Stimulated activated CD8-positive, alpha-beta memory T cell treated with anti-CD3 and anti-CD28 coated beads, Interleukin-7, amount 100 ng/mL, for 48 hours (primary cell): ENCODE measurements around the gene LDLRAD4.
A peak's percentile ranks its signal among the peaks of the same experiment; 100 is the strongest.

Source experiments
- DNase-seq, 2 donors: peaks; one replicate each; pipeline ENCODE4 v3.0.0-alpha.2; 2020; ENCODE audit warnings: low read depth in 1 of 2; ENCODE audit errors: extremely low read depth in 1 of 2

LDLRAD4 gene

DNA sequence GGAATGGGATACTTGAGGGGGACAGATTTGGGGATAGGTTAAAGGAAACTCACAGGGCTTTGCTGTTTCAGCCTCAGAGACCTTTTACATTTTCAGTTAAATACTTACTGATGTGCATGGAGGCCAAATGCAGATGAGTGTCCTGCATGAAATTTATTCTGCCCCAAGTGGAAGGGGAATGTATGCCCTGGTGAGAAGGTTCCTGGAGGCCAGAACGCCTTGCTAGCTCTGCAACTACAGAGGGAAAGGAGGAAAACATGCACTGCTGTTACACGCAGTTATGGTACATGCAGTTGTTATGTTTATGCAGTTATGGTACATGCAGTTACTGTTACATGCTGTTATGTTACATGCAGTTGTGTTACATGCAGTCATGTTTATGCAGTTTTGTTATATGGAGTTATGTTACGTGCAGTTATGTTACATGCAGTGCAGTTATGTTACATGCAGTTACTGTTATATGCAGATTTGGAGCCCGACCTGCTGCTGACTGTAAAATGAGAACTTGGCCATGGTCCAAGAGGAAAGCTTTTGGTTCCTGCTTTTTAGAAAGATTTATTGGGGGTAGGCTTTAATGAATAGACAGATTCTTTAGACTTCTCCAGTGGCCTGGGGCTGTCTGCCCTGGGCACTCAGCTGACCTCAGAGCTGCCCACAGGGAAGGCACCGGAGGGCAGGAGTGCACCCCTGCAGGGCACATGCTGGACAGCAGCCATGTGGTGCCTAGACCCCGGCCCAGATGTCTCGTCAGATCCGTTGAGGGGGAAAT, 84.1 kb downstream of the LDLRAD4 start:
- no peak for DNase-seq

DNA sequence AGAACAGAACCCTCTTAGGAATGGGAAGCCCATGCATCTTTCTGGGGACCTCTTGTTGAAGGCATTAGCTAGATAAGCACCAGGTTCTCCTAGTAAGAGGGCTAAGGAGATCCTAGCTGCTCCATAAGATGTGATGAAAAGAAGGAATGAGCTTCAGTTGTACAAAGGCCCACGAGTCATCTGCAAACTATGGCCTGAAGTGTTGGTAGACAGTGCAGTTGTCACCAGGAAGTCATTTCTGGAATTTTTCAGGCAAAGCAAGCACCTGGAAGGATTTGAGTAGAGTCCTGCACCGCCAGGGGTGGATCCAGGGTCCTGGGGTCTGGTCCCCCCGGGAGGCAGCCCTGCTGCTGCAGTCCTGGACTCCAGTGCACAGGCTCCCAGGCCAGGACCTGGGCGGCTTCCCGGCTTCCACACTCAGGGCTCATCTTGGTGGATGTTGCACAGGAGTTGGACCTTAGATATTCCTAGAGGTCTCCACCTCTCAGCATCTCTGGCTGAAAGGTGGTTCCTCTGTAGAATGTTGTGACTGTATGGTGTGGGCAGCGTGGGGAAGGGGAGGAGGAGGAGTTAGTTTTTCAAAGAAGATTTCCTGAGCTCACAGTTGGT, 85.3 kb downstream of the LDLRAD4 start:
- no peak for DNase-seq

DNA sequence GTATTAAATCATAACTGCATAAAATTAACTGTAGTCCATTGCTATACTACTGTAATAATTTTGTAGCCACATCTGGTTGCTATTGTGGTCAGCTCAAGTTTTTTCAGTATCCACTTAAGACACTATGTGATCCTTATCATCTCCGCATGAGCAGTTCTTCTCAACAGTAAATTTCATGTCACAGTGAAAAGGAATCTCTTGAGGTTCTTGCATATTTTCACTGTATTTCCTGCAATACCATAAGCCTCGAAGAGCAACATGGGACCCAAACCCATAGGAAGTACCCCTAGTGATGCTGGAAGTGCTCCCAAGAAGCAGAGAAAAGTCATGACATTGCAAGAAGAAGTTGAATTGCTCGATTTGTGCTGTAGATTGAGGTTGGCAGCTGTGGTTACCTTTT, 86.7 kb downstream of the LDLRAD4 start:
- no peak for DNase-seq

DNA sequence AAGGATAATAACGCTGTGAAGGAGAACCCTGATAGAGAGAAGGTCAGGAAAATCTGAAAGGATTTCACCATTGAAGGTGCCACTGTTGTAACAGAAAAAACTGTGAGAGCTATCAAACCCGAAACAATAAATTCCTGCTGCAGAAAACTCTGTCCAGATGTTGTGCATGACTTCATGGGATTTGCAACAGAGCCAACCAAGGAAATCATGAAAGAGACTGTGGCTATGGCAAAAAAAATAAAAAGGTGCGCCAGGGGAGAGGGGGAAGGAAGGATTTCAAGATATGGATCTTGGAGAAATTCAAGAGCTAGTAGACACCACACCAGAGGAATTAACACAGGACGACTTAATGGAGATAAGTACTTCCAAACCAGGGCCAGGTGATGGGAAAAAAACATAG, 88.0 kb downstream of the LDLRAD4 start:
- no peak for DNase-seq

DNA sequence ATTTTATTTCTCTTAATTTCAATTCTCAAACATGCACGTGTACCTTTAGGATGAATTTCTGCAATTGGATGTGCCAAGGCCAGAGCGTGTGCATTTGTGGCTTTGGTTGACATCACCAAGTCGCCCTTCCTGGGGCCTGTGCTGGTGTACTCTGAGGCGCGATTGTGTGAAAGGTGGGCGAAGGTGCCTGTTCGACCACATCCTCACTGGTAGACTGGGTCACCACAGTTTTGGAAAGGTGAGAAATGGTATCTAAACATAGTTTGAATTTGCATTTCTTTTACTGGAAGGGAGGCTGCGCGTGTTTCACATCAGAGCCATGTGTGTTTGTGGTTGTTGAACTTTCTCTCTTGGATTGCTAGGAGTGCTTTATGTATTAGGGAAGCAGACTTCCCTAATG, 89.8 kb downstream of the LDLRAD4 start:
- peak in 1 of 2 donors; percentile 41 for DNase-seq

DNA sequence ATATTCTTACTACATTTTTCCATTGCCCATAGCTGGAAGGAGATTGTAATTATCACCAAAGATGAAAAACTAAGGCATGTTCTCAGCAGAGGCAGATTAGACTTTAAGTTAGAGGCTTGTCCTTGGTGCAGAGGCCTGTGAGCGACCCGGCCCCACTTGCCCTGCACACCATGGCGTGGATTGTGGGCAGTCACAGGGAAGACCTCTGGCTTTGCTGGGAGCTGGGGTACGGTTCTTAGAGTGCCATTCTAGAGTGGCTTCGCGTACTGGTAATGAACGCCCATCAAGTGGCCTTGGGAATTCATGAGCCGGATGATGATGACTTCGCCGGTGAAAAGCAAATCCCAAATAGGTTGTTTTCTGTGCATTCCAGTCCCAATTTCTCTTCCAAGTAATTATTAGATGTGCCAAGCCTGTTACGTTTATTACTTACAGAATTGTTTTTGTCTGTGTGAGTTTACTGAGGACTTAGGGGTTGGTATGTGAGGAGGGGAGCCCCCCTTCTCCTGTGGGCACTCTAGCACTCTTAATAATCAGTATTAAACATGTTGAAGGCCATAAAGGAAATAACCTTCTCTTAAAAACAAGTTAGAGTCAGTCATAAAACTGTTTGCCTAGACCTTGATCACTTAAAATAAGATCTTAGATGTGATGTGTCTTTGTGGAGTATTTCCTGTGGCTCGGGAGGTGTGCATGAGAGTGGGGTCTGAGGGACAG, 90.6 kb downstream of the LDLRAD4 start:
- no peak for DNase-seq

DNA sequence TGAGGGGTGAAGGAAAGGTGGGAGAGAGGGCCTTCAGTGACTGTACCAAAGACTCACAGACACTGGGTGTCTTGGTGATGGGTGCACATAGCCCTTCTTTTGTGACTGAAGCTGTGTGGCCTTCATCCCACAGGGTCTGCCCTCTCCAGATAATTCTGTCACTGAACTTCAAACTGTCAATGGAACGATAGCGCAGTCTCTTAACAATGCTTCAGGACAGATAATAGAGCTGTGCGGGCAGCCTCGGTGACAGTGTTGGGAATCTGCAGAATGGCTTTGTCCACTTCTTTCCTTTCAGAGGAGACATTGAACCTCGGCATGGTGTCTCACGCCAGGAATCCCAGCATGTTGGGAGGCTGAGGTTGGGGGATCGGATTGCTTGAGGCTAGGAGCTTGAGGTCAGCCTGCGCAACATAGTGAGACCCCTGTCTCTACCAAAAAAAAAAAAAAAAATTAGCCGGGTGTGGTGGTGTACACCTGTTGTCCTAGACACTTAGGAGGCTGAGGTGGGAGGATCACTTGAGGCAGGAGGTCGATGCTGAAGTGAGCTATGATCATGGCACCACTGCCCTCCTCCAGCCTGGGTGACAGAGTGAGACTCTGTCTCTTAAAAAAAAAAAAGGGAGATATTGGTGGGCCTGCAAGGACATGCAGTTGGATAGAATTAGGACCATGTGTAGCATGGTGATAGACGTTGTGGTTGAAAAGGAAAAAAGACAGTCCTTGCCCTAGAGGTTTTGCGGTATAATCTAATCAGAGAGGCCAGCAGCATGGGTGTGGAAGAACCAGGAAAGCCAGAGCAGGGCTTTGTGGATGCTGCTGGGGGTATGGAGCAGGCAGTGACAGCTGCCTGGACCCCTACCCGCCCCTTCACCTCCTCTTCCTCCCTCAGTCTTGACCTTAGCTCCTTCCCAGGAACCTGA, 91.4 kb downstream of the LDLRAD4 start:
- DNase-seq: no peak

DNA sequence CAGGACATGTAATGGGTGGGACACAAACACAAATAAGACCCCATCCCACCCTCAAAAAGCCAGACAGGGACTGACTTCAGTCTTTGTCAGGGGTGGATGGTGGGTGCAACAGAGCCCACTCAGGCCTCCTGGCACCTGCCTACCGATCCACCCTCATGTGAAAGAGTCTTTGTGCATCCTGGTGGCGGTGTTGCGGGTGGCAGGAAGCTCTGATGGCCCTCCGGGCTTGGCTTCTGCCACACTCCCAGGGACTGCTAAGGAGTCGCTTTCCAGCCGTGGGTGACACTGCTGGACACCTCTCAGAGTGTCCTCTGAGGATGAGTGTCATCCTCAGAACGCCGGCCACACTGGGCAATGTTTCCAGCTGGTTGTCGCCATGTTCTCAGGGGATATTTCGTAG, 92.6 kb downstream of the LDLRAD4 start:
- DNase-seq: no peak

DNA sequence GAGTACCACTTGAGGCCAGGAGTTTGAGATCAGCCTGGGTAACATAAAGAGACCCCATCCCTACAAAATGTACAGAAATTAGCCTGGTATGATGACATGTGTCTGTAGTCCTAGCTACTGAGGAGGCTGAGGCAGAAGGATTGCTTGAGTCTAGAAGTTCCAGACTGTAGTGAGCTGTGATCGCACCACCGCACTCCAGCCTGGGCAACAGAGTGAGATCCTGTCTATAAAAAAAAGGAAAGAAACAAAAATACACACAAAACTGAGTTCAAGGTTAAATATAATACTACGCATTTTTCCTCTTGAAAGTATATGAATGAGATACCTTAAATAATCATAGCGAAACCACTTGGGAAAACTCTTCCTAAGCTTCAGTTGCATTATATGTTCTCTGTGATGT, 94.0 kb downstream of the LDLRAD4 start:
- DNase-seq: no peak

DNA sequence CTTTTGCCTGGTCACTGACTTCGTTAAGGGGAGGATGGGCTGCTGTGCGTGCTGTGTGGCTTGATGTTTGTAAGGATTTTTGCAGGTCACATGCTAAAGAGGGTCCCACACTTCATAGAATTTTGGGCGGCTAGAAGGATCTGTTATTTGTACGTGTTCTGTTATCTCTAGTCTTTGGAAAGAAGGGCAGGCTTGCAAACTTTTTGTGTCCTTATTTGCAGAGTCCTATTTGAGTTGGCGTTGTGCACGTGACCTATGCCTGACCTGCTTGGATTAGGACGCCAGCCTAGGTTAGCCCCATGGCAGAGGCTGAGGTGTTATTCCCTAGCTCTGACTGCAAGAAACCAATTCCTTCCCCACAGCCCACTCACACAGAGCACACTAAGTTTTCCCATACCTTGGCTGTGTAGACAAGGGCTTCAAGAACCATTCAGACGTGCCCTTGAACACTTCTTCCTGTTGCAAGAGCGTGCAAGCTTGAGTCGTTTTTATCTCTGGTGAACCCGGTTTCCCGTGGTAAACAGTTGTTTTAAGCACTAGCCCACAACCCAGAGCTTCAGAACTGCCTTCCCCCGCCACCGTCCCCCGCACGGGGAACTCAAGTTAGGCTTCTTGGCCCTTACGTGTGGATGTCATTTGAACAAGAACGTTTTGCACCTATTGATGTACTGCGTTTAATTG, 94.6 kb downstream of the LDLRAD4 start:
- DNase-seq: no peak

DNA sequence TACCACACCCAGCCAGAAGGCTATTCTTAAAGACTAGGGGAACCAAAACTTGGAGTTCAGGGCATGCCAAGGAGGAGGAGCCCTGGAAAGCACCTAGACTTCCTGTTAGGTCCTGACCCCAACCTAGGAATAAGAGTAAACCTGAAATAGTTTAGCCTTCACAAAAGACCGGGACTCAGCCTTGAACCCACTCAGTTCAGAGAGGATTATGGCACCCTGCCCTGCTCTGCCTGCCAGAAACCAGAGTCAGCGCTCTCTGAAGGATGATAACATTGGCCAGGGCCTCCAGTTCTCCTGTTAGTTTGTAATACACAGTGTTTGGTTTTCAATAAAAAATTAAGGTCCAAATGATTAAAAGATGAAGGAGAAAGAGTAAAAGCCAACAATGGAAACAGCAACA, 96.4 kb downstream of the LDLRAD4 start:
- no peak for DNase-seq

DNA sequence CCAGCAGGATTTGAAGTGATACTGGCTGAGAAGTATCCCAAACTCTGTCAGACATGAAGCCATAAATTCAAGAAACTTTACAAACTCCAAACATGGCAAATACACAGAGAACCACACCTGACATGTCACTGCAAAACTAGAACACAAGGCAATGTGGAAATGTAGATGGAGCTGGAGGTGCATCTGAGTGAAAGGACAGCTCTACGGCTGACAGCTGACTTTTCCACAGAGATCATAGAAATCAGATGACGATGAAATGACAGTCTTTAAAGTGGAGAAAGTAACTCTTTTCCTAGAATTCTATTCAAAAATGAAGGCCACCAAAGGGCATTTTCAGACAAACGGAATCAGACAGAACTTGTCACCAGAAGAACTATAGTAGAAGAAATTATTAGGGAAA, 97.5 kb downstream of the LDLRAD4 start:
- no peak for DNase-seq

DNA sequence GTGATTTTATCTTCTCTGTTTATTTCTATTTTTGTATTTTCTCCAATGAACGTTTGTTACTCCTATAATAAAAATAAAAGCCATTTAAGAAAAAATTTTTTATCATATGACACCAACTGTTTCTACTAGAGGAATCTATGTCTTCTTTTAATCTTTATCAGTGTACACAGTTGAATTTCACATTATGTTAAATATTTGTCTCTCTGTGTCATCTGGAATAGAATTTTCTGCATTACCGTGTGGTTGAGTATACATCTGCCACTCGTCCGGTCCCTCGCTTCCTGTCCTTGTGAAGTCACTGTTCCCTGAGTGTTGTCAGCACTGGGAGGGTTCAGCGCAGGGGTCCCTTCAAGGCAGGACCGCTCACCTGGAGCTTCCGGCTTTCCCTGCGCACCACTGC, 99.2 kb downstream of the LDLRAD4 start:
- no peak for DNase-seq

DNA sequence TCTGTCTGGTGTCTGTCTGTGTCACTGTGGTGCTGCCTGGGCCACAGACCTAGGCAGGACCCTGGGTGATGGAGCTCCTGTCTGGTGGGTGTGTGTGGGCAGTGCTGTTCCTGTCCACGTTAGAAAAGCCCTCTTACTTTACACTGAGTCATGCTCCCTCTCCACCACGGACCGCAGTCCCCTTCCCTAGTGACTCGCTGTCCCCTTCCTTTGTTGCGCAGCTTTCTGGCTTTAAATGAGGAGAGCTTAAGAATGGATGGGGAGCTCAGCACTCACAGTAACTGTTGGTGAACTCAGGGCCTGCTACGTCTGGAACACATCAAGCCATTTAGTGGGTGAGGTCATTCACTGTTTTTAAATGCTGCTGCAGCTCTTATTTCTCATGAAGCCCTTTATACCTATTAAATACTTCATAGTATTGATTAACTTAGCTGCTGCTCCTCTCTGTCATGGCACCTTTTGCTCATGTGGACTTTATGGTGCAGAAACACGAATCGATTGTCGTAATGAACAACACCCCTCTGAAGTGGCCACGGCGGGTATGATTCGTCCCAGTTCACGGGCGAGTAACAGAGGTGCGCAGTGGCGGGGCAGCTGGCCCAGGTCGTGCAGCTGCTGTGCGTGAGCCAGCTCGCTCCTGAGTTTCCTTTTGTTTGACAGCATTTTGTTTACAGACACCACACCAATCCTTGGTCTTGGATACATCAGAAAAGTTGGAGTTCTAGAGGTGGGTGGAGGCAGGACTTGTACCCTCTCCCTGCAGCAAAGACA, 100.4 kb downstream of the LDLRAD4 start:
- DNase-seq: peak in 1 of 2 donors; percentile 31

DNA sequence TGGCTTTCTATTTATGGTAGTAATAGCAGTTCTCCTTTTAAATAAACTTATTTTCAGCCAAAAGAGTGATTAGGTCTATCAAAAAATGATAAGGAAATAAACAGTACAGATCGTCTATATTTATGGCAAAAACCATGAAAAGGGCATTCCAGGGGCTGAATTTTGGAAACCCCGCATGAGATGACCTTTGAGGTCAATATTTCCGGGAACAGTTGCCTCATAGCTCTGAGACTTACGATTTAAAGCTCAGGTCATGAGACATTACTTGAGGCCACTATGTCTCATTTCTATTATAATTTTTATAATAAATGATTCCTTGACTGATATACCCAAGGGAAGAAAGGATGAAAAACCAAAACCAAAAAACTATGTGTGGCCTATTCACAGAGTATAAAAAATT, 101.1 kb downstream of the LDLRAD4 start:
- no peak for DNase-seq

DNA sequence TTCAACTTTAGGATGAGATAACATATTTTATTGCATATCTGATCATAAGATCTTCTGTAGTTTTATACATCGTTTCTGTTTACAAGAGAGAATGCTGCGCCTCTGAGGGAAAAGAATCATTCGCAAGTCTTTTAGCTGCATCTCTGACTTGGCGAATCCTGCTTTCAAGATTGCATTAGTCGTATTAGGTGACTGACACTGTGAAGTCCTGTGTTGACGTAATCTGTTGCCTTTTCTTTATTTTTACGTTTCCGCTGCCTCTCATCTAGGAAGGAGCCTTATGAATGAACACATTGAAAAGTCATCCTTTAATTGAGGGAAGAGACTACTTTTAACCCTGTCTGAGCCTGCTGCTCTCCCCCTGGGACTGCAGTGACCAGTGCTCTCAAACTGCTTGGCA, 101.5 kb downstream of the LDLRAD4 start:
- no peak for DNase-seq

DNA sequence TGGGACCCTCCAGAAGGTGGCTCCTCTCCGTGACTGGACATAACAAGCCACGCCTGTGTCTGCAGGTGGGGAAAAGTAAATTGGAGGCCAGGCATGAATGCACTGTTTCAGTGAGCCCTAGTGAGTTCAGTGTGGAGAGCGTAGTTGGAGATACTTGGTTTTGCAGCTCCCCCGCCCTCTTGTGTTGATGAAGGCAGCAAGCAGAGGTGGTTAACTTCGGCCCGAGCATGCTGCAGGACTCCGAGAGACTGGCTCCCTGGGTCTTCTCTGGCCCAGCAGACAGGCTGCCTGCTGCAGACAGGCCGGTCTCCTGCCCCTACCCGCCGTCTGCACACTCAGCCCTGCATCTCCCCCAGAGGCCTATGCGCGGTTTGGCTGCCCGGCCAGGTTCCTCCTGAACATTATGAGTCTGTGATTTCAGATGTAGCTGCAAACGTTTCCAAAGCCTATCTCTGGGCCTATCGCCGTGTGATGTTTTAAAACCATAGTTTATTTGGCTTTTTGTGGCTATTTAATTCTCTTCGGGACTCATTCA, 102.4 kb downstream of the LDLRAD4 start:
- DNase-seq: no peak

DNA sequence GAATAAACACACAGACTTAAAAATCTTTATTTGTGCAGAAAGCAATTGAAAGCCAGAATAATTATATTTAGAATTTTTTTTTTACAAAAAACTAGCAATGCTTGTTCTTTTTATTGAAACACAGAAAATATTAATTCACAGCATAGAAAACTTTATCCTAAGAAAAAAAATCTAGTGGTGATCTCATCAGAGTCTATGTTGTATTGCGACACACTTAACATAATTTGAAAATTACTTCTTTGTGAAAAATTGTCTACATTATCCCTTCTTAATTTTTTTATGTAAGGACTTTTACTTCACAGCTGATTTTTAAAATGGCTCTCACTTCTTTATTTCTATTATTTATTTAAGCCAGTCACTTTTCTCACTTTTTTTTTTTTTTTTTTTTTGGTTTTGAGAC, 103.4 kb downstream of the LDLRAD4 start:
- no peak for DNase-seq

DNA sequence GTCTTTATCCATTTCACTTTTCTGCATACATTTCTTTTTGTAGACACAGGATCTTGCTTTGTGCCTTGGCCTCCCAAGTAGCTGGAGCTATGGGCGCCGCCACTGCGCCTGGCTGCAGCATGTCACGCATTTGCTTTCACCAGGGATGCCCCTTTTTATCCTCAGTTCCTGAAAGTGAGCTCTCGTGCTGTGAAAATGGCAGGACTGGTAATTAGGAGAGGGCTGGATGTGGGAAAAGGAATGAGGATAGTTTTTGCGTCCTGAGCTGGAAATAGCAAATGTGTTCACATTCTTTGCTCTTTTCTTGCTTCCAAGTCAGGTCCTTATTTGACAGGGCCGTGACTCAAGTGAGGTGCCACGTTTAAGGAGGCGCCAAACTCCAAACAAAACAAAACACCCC, 104.6 kb downstream of the LDLRAD4 start:
- DNase-seq: no peak

DNA sequence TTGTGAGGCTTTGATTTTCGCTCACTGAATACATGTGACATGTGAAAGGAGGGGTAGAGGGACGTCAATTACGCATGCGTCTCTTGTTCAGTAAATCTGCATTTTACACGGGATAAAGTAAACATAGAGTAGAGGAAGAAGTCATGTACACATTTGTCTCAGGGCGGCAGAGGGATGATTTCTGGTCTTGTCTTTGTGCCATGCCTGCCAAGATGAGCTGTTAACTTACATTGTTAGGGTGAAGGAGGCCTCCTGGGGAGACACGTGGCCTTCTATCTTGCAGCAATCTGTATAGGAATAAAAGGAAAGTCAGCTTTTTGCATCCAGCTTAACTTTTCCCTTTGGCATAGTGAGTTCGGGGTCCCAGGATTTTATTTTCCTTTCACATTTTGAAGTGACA, 106.3 kb downstream of the LDLRAD4 start:
- DNase-seq: no peak
